ENCODE measurements around the gene HS3ST6.
A peak's percentile ranks its signal among the peaks of the same experiment; 100 is the strongest.
"Not testable (repeated sequence)": the region's sequence is repeated elsewhere in the genome, so short reads cannot be mapped to it uniquely, and the experiment has no call there.

Gene HS3ST6

DNA sequence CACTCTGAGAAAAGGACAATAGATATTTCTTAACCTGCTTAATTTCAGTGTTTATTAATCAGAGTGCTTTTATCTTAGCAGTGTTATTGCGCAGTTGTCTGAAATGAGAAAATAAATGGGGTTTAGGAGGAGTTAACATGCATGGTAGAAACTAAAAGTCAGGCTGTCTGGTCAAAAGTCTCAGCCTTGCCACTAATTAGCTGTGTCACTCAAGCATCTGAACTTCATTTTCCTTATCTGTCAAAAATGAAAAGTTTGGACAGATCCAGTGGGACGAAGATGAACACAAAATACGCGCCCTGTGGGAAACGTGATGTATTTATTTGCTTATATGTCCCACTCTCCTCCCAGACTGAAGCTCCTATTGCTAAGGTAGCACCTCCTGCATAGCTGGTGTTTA lies 40.0 kb downstream of the HS3ST6 start:
- no peak for DNase-seq (ENCODE audit: low read depth)
- no peak overlapping the region for H3K4me3 ChIP-seq (ENCODE audit: low read depth, low read length)
- TF ChIP-seq, protein P1, sequence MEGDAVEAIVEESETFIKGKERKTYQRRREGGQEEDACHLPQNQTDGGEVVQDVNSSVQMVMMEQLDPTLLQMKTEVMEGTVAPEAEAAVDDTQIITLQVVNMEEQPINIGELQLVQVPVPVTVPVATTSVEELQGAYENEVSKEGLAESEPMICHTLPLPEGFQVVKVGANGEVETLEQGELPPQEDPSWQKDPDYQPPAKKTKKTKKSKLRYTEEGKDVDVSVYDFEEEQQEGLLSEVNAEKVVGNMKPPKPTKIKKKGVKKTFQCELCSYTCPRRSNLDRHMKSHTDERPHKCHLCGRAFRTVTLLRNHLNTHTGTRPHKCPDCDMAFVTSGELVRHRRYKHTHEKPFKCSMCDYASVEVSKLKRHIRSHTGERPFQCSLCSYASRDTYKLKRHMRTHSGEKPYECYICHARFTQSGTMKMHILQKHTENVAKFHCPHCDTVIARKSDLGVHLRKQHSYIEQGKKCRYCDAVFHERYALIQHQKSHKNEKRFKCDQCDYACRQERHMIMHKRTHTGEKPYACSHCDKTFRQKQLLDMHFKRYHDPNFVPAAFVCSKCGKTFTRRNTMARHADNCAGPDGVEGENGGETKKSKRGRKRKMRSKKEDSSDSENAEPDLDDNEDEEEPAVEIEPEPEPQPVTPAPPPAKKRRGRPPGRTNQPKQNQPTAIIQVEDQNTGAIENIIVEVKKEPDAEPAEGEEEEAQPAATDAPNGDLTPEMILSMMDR (IDR thresholded peaks at IDR 0.05; ENCODE audit: insufficient read depth, low read depth, low read length, missing control alignments): no peak

DNA sequence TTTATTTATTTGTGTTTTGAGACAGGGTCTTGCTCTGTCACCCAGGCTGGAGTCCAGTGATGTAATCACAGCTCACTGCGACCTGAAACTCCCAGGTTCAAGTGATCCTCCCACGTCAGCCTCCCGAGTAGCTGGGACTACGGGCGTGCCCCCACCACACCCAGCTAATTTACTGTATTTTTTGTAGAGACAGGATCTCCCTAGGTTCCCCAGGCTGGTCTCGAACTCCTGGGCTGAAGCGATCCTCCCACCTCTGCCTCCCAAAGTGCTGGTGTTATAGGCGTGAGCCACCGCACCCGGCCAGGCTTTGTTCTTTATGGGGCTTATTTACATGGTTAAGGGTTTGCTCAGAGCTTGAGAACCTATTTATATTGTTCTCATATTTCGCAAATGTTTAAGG lies 40.4 kb downstream of the HS3ST6 start:
- TF ChIP-seq, protein P1 (IDR thresholded peaks at IDR 0.05; ENCODE audit: insufficient read depth, low read depth, low read length, missing control alignments): no peak
- DNase-seq (ENCODE audit: low read depth): no peak
- no peak overlapping the region for H3K4me3 ChIP-seq (ENCODE audit: low read depth, low read length)

DNA sequence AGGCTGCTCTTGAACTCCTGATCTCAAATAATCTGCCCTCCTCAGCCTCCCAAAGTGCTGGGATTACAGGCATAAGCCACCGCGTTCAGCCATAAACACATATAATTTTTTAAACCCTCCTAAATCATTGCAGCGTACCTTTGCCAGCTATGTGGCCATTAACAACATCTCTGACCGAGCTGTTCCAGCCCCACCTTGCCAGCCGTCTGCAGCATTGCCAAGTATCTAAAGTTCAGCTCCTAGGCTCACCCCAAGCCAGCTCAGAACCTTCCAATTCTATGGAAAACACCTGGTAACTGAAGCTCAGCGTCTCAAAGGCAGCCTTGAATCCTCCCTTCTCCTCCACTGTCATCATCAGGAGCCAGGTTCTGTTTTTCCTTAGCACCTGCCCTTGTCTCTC lies 41.1 kb downstream of the HS3ST6 start:
- H3K4me3 ChIP-seq (ENCODE audit: low read depth, low read length): no peak overlapping the region
- TF ChIP-seq, protein P1 (IDR thresholded peaks at IDR 0.05; ENCODE audit: insufficient read depth, low read depth, low read length, missing control alignments): no peak
- no peak for DNase-seq (ENCODE audit: low read depth)

DNA sequence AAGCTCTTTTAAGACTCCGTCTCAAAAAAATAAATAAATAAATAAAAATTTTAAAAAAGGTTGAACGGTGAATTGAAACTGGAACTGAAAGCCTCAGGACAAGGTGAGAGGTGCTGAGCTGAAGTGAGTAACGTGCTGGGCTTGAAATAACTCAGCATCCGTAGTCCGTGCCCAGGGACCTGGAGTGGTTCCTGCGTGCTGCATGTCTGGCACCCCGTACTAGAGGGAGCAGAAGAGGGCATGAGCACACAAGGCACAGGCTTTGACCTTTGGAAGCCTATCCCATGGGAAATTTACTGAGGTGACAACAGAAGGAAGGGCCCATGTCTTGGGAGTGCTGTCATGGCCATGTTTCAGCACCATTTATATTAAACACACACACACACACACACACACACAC lies 41.7 kb downstream of the HS3ST6 start:
- TF ChIP-seq, protein P1 (IDR thresholded peaks at IDR 0.05; ENCODE audit: insufficient read depth, low read depth, low read length, missing control alignments): no peak

DNA sequence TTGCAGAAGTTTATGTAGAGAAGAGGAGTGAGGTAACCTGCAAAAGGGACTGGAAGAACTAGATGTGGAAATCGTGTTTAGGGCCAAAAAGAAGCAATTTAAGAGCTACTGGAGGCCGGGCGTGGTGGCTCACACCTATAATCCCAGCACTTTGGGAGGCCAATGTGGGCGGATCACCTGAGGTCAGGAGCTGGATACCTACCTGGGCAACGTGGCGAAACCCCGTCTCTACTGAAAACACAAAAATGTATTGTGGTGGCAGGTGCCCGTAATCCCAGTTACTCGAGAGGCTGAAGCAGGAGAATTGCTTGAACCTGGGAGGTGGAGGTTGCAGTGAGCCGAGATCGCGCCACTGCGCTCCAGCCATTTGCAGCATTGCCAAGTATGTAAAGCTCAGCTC lies 42.1 kb downstream of the HS3ST6 start:
- not testable (repeated sequence) for H3K4me3 ChIP-seq (ENCODE audit: low read depth, low read length)

More for the DNA sequence above, 41.7 kb downstream of the HS3ST6 start:
- no peak overlapping the region for H3K4me3 ChIP-seq (ENCODE audit: low read depth, low read length)
- DNase-seq (ENCODE audit: low read depth): peak; percentile 82

DNA sequence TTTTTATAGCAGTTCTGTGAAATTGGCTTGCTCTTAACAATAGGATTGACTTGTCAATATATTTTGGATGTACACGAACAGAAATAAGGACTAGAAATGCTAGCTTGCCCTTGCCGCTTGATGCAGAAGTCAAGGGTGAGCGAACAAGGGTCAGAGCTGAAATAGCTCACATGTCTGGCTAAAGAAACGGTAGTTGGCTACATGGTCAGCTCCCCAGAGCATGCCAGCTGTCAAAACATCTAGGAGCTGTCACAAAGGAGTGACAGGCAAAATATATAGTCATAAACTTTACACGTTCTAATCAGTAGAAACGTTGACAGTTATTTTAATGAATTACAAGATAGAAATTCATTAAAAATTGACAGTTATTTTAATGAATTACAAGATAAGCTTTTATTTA lies 43.4 kb downstream of the HS3ST6 start:
- H3K4me3 ChIP-seq (ENCODE audit: low read depth, low read length): no peak overlapping the region
- TF ChIP-seq, protein P1 (IDR thresholded peaks at IDR 0.05; ENCODE audit: insufficient read depth, low read depth, low read length, missing control alignments): no peak
- DNase-seq (ENCODE audit: low read depth): peak; percentile 21

More for the DNA sequence above, 42.1 kb downstream of the HS3ST6 start:
- not testable (repeated sequence) for DNase-seq (ENCODE audit: low read depth)

DNA sequence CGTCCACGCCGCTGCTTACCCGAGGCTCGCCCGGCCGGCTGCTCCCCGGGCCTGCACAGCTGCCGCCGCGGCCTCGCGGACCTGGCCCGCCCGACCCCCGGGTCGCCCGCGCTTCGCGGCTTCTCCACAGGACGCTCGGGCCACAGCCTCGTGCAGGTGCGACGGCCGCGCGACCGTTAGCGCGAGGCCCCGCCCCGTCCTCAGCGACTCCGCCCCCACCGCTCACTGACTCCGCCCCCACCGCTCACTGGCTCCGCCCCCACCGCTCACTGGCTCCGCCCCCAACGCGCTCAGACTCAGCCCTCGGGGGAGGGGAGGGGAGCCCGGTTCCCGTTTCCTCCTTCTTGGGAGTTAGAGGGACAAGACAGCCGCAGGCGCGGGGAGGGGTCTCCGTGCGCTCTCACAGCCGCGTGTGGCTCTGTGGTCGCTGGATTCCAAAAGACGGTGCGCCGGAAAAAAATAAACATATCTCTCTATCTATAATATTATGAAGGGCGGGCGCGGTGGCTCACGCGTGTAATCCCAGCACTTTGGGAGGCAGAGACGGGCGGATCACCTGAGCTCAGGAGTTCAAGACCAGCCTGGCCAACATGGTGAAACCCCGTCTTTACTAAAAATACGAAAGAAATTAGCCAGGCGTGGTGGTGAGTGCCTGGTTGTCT lies 46.1 kb downstream of the HS3ST6 start, which contains the start of gene MEIOB:
Gene MEIOB, minus strand, starts transcription at position 191 of the 662 bp plus-strand sequence. CDS start 3,989 bp downstream, outside the sequence.
- TF ChIP-seq, protein P1 (IDR thresholded peaks at IDR 0.05; ENCODE audit: insufficient read depth, low read depth, low read length, missing control alignments): no peak
- peak; percentile 5 for DNase-seq (ENCODE audit: low read depth)
- no peak within 1 kb of the TSS for H3K4me3 ChIP-seq (ENCODE audit: low read depth, low read length)

Data from GM12865 (cell line).